GOT3 (cell line): ENCODE results near the gene PTPN7.
"Not testable (repeated sequence)": the region's sequence is repeated elsewhere in the genome, so short reads cannot be mapped to it uniquely, and the experiment has no call there.

ENCODE experiments used
- DNase-seq: peaks from one replicate; lab custom pipeline; 2025; ENCODE audit warnings: mixed read lengths; lab: John Stamatoyannopoulos, UW

PTPN7 gene

GRCh38 chr1:202152399-202152798 lies 8.0 kb downstream of the PTPN7 start:
- no peak for DNase-seq

GRCh38 chr1:202151045-202151444 lies 9.4 kb downstream of the PTPN7 start:
- DNase-seq: no peak

GRCh38 chr1:202150602-202151001 lies 9.8 kb downstream of the PTPN7 start:
- no peak for DNase-seq

- no peak for DNase-seq
Observed at GRCh38 chr1:202150187-202150586, 10.2 kb downstream of the PTPN7 start.

GRCh38 chr1:202149566-202149965 lies 10.8 kb downstream of the PTPN7 start:
- DNase-seq: no peak

GRCh38 chr1:202148391-202148790 lies 12.0 kb downstream of the PTPN7 start:
- no peak for DNase-seq

GRCh38 chr1:202146993-202147392 lies 13.4 kb downstream of the PTPN7 start:
- DNase-seq: no peak

GRCh38 chr1:202146279-202146678 lies 14.1 kb downstream of the PTPN7 start:
- DNase-seq: no peak

- not testable (repeated sequence) for DNase-seq
Observed at GRCh38 chr1:202145744-202146140, 14.7 kb downstream of the PTPN7 start.

GRCh38 chr1:202145068-202145743 lies 15.2 kb downstream of the PTPN7 start:
- DNase-seq: no peak

GRCh38 chr1:202144402-202145067 lies 15.9 kb downstream of the PTPN7 start, which contains the start of gene ARL8A:
Gene ARL8A (minus strand): TSS chr1:202144737. CDS start chr1:202144572, 165 bp downstream.
- peak; percentile 13 for DNase-seq

- no peak for DNase-seq
Observed at GRCh38 chr1:202143768-202144401, 16.5 kb downstream of the PTPN7 start.

GRCh38 chr1:202143011-202143767 lies 17.2 kb downstream of the PTPN7 start:
- no peak for DNase-seq

GRCh38 chr1:202141468-202141867 lies 18.9 kb downstream of the PTPN7 start:
- not testable (repeated sequence) for DNase-seq

GRCh38 chr1:202140833-202141232 lies 19.6 kb downstream of the PTPN7 start:
- DNase-seq: no peak

- DNase-seq: no peak
Observed at GRCh38 chr1:202135221-202135721, 25.1 kb downstream of the PTPN7 start.

GRCh38 chr1:202134645-202135172 lies 25.7 kb downstream of the PTPN7 start:
- no peak for DNase-seq

- no peak for DNase-seq
Observed at GRCh38 chr1:202133989-202134388, 26.4 kb downstream of the PTPN7 start.

- no peak for DNase-seq
Observed at GRCh38 chr1:202133496-202133895, 26.9 kb downstream of the PTPN7 start.

- DNase-seq: no peak
Observed at GRCh38 chr1:202133001-202133400, 27.4 kb downstream of the PTPN7 start.

GRCh38 chr1:202131956-202132821 lies 28.2 kb downstream of the PTPN7 start:
- DNase-seq: no peak
